Activated CD4-positive, alpha-beta T cell treated with anti-CD3 and anti-CD28 coated beads, Interleukin-2, amount 50 U/mL, for 48 hours (primary cell): Measurements from ENCODE around the gene SCCPDH.

Source experiments
- DNase-seq, 2 experiments: peaks; one replicate each; pipeline ENCODE4 v3.0.0-alpha.2; 2020

The SCCPDH gene

GRCh38 chr1:246753670-246754535, 29.7 kb downstream of the SCCPDH start:
- DNase-seq, result peak; percentile 62 to 68

GRCh38 chr1:246755419-246755818, 31.2 kb downstream of the SCCPDH start:
- no peak for DNase-seq

GRCh38 chr1:246760422-246761347, 36.5 kb downstream of the SCCPDH start:
- no peak for DNase-seq

- no peak for DNase-seq
These were observed 37.2 kb downstream of the SCCPDH start for GRCh38 chr1:246761396-246761795.

GRCh38 chr1:246765521-246765920, 41.3 kb downstream of the SCCPDH start:
- no peak for DNase-seq

GRCh38 chr1:246768403-246769020, 44.3 kb downstream of the SCCPDH start:
- no peak for DNase-seq

GRCh38 chr1:246769306-246769705, 45.1 kb downstream of the SCCPDH start:
- DNase-seq, result no peak

- no peak for DNase-seq
These were observed 47.2 kb downstream of the SCCPDH start for GRCh38 chr1:246771366-246771765.

GRCh38 chr1:246772686-246773085, 48.5 kb downstream of the SCCPDH start:
- no peak for DNase-seq

GRCh38 chr1:246773213-246773641, 49.0 kb downstream of the SCCPDH start:
- no peak for DNase-seq

GRCh38 chr1:246775531-246776385, 51.5 kb downstream of the SCCPDH start:
- no peak for DNase-seq

GRCh38 chr1:246776923-246777322, 52.7 kb downstream of the SCCPDH start:
- no peak for DNase-seq

GRCh38 chr1:246778663-246779062, 54.5 kb downstream of the SCCPDH start:
- DNase-seq, result no peak

- no peak for DNase-seq
These were observed 55.5 kb downstream of the SCCPDH start for GRCh38 chr1:246779561-246780175.

GRCh38 chr1:246780264-246780663, 56.1 kb downstream of the SCCPDH start:
- no peak for DNase-seq

- DNase-seq, result no peak
These were observed 57.0 kb downstream of the SCCPDH start for GRCh38 chr1:246781212-246781611.

- DNase-seq, result no peak
These were observed 58.1 kb downstream of the SCCPDH start for GRCh38 chr1:246782120-246782900.

GRCh38 chr1:246784621-246785493, 60.6 kb downstream of the SCCPDH start:
- DNase-seq, result no peak

GRCh38 chr1:246785494-246786111, 61.4 kb downstream of the SCCPDH start:
- DNase-seq, result no peak
